ENCODE measurements around the gene SDR42E2.
"Not testable (repeated sequence)": the region's sequence is repeated elsewhere in the genome, so short reads cannot be mapped to it uniquely, and the experiment has no call there.

Gene SDR42E2

DNA sequence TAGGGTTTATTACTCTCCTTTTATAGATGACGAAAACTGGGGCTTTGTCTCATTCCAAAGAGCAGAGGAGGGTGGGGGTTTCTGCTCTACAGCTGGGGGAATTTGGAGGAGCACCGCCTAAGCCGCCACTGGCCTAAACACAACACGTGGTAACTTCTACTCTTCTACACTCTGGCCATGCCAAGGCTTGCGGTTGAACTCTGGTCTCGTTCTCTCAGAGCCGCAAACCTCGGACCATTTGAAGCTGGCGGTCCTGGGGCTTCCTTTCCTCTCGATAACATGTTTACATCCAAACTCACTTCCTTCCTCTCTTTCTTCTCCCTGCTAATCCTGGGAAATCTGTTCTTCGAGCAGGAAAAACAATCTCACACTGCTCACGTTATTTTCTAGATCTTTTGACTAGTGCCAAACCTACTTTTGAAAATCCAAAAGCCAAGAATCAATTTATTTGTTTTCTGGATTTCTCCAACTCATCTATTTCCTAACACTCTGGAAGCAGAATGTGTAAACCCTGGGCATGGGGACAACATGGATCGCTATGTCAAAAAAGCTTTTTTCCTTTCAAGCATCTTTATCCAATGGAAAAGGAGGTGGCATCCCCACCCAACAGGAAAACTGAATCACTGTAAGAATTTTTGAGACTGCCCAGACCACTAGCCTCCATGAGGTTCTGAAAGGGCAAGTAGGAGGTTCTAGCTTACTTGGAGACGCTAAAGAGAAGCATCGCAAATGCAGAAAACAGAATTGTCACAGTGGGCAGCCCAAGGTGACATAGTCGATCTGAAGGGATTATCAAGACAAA, 30.2 kb downstream of the SDR42E2 start:
- no peak for DNase-seq

DNA sequence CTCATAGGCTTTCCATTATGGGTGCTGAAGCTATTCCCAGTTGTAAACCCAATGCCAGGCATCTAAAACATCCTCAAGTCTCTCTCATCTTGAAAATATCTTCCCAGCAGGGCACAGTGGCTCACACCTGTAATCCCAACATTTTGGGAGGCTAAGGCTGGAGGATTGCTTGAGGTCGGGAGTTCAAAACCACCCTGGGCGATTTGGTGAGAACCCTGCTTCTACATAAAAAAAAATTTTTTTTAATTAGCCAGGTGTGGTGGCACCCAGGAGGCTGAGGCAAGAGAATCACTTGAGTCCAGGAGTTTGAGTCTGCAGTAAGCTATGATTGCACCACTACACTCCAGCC, 30.7 kb downstream of the SDR42E2 start:
- DNase-seq: no peak

DNA sequence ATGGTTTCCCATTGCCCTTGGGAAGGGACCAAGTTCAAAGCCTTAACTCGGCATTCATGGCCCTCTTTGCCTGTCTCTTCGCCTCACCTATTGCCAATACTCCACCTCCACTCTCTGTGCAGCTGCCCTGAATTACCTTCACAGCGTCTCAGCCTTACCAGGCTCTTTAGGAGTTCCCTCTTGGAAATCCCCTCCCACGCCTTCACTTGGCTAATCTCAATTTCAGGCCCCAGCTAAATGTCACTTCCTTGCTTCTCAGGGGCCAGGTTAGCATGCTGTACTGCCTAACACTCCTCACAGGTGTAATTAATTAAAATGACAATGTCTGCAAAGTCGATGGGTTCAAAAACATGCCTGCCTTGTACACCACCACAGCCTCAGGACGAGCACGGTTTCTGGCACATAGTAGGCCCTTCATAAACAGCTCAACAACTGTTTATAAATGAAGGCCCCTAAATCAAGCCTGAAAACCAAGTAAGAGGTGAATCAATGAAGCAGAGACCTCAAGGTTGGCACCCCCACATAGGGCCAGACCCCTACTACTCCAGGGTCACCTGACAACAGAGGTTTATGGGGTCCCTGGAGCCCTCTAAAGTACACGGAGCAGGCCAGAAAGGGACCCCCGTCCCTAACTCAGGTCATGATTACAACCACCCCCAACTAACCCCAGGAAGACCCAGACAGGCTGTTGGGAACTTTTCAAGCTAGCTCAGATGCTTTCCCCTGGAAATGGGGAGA, 32.6 kb downstream of the SDR42E2 start:
- DNase-seq: no peak

- no peak for DNase-seq
Observed at GRCh38 chr16:22195445-22195694, 33.1 kb downstream of the SDR42E2 start.

DNA sequence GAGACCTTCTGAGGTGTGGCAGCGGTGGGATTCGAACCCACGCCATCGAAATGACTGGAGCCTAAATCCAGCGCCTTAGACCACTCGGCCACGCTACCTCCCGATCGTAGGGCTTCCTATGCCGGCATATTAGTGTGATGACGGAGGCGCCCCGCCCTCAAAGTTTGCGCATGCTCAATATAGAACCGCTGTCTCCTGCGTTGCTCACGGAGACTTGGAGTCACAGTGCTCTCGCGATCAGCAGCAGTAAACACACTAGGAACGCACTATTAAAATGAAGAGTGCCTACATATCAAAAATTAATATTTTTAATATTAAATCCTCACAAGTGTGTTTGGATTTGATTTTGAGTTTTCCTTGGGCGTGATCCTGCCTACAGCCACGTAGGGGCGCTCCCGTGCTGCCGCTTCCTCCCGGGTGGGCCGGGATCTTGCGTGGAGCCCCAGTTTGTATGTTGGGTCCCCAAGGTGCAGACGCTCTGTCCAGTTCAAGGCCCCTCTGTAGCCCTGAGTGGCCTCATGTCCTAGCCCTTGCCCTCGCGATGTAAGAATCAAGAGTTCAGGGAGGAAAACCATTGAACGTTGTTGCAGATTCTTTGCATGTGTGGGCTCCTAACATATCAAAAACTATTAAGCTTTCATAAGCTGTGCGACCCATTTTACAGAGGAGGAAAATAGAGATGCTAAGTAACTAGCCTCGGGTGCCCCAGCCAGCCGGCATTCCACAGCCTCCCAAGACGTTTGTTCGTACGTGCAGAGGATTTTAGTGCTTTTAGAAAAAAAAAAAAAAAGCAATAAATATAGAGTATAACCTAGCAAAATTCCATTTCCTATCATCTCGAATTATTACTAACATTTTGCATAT, 33.6 kb downstream of the SDR42E2 start:
- DNase-seq: peak; percentile 41

DNA sequence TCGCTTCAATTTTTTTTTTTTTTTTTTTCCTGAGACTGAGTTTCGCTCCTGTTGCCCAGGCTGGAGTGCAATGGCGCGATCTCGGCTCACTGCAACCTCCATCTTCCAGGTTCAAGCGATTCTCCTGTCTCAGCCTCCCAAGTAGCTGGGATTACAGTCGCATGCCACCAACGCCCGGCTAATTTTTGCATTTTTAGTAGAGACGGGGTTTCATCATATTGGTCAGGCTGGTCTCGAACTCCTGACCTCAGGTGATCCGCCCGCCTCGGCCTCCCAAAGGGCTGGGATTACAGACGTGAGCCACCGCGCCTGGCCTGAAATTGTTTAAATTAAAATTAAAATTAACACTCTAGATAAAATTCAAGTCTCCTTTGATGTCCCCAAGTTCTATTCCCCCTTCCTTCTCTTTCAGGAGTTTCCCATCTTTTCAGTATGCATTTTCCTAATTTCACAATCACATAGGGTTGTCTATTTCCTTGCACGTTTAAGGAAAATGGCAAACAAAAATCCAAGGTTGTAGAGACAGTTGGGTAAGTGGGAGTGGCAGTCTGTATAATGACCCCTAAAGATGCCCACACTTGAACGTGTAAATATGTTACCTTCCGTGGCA, 34.4 kb downstream of the SDR42E2 start:
- DNase-seq: not testable (repeated sequence)

- DNase-seq: no peak
Observed at GRCh38 chr16:22198547-22199293, 36.4 kb downstream of the SDR42E2 start.

- no peak for DNase-seq
Observed at GRCh38 chr16:22202261-22202637, 39.9 kb downstream of the SDR42E2 start.

DNA sequence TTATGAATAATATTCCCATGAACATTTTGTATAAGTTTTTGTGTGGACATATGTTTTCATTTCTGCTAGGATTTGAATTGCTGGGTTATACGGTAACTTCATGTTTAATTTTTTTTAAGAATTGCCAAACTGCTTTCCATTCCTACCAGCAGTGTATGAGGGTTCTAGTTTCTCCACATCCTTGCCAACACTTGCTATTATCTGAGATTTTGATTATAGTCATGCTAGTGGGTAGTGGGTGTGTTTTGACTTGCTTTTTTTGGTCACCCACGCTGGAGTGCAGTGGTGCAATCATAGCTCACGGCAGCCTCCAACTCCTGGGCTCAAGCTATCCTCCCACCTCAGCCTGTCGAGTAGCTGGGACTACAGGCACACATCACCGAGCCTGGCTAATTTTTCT, 40.8 kb downstream of the SDR42E2 start:
- no peak for DNase-seq

DNA sequence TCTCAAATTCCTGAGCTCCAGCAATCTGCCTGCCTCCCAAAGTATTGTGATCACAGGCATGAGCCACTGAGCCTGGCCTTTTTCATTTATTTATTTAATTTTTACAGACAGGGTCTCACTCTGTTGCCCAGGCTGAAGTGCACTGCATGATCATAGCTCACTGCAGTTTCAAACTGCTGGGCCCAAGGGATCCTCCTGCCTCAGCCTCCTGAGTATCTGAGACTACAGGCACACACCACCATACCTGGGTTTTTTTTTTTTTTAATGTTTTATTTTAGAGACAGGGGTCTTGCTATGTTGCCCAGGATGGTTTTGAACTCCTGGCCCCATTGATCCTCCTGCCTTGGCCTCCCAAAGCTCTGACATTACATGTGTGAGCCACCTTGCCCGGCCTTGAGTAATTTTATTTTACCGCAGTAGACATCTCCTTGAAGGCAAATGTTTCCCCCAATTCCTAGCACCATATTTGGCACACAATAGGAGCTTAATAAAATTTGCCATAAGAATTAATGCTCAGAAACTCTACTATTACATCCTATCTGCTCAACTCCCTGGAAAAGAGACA, 41.9 kb downstream of the SDR42E2 start:
- no peak for DNase-seq

DNA sequence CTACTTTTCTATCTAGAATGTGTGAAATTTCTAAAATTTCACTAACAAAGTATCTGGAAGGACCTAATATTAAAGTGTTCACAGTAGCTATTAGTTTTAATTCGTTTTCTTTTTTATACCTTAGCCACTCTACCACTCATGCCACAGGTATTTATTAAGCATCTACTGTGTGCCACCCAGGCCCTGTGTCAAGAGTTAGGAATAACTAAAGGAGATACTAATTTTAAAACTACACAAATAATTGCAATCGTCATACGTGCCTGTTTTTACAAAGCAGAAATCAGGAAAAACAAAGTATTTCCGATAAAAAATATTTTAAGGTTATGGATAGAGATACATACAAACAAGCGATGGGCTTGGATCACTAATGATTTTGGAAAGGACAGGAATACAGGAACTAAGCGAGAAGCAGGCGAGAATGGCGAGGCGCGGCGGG, 43.3 kb downstream of the SDR42E2 start:
- no peak for DNase-seq

- DNase-seq: no peak
Observed at GRCh38 chr16:22206013-22206841, 43.9 kb downstream of the SDR42E2 start, which contains the start of gene EEF2K. EEF2K (plus strand) TSS chr16:22206278; CDS start chr16:22225730, 19,452 bp downstream.

GRCh38 chr16:22206842-22207714, 44.8 kb downstream of the SDR42E2 start:
- DNase-seq: peak; percentile 46

GRCh38 chr16:22207715-22208360, 45.5 kb downstream of the SDR42E2 start:
- no peak for DNase-seq

DNA sequence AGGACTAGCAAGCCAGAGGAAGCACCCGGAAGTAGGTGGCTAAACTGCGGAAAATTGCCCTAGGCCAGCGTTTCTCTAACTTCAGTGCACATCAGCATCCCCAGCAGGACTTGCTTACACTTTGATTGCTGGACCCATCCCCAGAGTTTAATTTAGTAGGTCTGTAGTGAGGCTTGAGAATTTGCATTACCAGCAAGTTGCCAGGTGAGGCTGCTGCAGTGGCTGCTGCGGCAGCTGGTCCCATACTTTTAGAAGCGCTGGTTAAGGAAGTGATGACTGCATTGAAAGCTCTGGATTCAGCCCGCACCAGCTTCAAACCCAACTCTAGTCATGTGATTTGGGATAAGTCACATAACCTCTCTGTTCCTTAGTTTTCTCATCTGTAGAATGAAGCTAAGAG, 48.0 kb downstream of the SDR42E2 start:
- DNase-seq: no peak

GRCh38 chr16:22210854-22211253, 48.5 kb downstream of the SDR42E2 start:
- DNase-seq: no peak

DNA sequence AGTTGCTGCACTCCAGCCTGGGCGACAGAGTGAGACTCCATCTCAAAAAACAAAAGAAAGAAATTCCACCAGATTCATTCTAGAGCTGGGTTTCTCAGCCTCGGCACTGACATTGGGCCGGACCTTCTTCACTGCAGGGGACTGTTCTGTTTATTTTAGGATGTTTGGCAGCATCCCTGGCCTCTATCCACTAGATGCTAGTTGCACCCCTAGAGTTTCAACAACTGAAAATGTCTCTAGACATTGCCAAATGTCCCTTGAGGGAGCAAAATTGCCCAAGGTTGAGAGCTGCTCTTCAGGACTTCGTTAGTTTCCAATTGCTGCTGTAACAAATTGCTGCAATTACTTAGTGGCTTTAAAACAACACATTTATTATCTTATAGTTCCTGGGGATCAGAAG, 50.9 kb downstream of the SDR42E2 start:
- no peak for DNase-seq

GRCh38 chr16:22213801-22214200, 51.5 kb downstream of the SDR42E2 start:
- no peak for DNase-seq

DNA sequence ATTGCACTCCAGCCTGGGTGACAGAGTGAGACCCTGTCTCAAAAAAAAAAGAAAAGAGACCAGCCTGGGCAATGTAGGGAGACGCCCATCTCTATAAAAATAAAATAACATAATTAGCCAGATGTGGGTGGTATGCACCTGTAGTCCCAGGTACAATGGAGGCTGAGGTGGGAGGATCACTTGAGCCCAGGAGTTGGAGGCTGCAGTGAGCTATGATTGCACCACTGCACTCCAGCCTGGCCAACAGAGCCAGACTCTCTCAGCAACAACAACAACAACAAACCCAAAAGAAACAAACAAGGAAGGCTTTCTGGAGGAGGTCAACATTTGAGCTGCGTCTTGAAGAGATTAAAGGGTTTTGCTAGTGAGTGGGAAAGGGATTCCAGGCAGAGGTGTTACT, 52.1 kb downstream of the SDR42E2 start:
- no peak for DNase-seq

- no peak for DNase-seq
Observed at GRCh38 chr16:22214889-22215288, 52.6 kb downstream of the SDR42E2 start.
